Heart right ventricle (tissue), 16 donors: ENCODE measurements around the gene NOTUM. TPM values are rescaled to one million over a fixed set of nuclear protein-coding genes. Genes with fewer than 3 reads are reported as not detected.

Experiments used
- ATAC-seq, 8 donors: fragments of 200-7000 bp; cut with Tn5 transposase; one replicate each; pipeline ENCODE4 v1.9.1; 2020; ENCODE audit warnings: mild to moderate bottlenecking in 8 of 8, moderate library complexity in 8 of 8, moderate number of reproducible peaks in 1 of 8
- DNase-seq, 2 donors: peaks; one replicate each; pipeline ENCODE4 v3.0.0-alpha.2; 2020
- H3K27ac ChIP-seq, 10 donors: fragments of 200-600 bp; sonication (generic) in 2 of 10; one replicate each; pipeline versions ENCODE4 v1.5.0 to v1.8.0; 2020 to 2022; ENCODE audit warnings: mild to moderate bottlenecking in 3 of 10
- H3K27me3 ChIP-seq, 7 donors: fragments of 200-600 bp; one replicate each; pipeline ENCODE4 v1.8.0; 2021 to 2022; ENCODE audit warnings: mild to moderate bottlenecking in 2 of 7
- H3K36me3 ChIP-seq, 9 donors: fragments of 200-600 bp; sonication (generic) in 1 of 9; one replicate each; pipeline versions ENCODE4 v1.5.0 to v1.8.0; 2020 to 2022; ENCODE audit warnings: mild to moderate bottlenecking in 2 of 9
- H3K4me1 ChIP-seq, 9 donors: fragments of 200-600 bp; sonication (generic) in 1 of 9; one replicate each; pipeline versions ENCODE4 v1.5.0 to v1.8.0; 2020 to 2022; ENCODE audit warnings: mild to moderate bottlenecking in 4 of 9
- H3K4me3 ChIP-seq, 10 donors: fragments of 200-600 bp; sonication (generic) in 2 of 10; one replicate each; pipeline versions ENCODE4 v1.5.0 to v1.8.0; 2020 to 2022; ENCODE audit warnings: mild to moderate bottlenecking in 7 of 10, moderate library complexity in 2 of 10
- H3K9me3 ChIP-seq, 11 donors: fragments of 200-600 bp in 10 of 11; sonication (generic) in 2 of 11; one replicate each; pipeline versions ENCODE4 v1.5.0 to v1.8.0; 2013 to 2022; ENCODE audit warnings: mild to moderate bottlenecking in 2 of 11, control low read depth in 1 of 11, moderate library complexity in 1 of 11
- CTCF ChIP-seq, 9 donors: fragments of 200-600 bp; sonication (generic) in 2 of 9; IDR thresholded peaks; one replicate each; pipeline versions ENCODE4 v1.5.0 to v1.8.0; 2021 to 2022; ENCODE audit warnings: antibody characterized with exemption in 9 of 9, mild to moderate bottlenecking in 5 of 9, moderate library complexity in 1 of 9
- WGBS, 2 donors: extraction: QIAGEN DNeasy Blood & Tissue Kit; methylation state at CpG; one replicate each; pipeline ENCODE4 v1.1.7; 2013; ENCODE audit warnings: inconsistent platforms in 1 of 2; 5-methylcytosine and 5-hydroxymethylcytosine counted together
- intact Hi-C, 10 donors: fragments of 100-400 bp; cut with DNase I; formaldehyde crosslinking; loops; one replicate each; pipeline versions ENCODE4 v1.11.1 to v1.14.2; 2022
- polyA plus RNA-seq, 2 donors: library from polyadenylated mRNA; stranded (reverse); fragments of 200-250 nt; gene quantifications; one replicate each; pipeline ENCODE4 v1.2.3, GENCODE V29; 2013
- total RNA-seq, 10 donors: library from RNA; stranded (reverse); fragmentation: NEBNext Ultra II Directional in 3 of 10; extraction: Animal tissue kit (Norgen Biotek cat#: 25700) in 3 of 10; gene quantifications; one replicate each; pipeline versions ENCODE4 v1.2.1 to v1.2.4, GENCODE V29; 2021 to 2023
- donor health status: Arrhythmogenic right ventricular cardiomyopathy.
- donor health status: ischemic (EF 13 %, LVEDD 7.1; RV severe dilation, severe dysfunction).
- donor health status: healthy with polysubstance abuse.
- donor health status: DM: no; HTN: yes; CAD: no.
- donor health status: DM: no; HTN: no; CAD: no.
- donor health status: ischemic (EF 25% LVEDD 6.9; RV normal size, moderate dysfunction).
- donor health status: ischemic (EF 25% LVEDD 5.7; RV mildly dilated, moderate dysfunction).
- donor health status: healthy.
- donor health status: DM: yes; HTN: yes; CAD: no.
- donor health status: Ischemic cardiomyopathy.
- donor health status: ischemic (EF 35%, LVEDD 5.7; RV mildly dilated, moderate dysfunction).
- donor health status: nonischemic (EF 11% LVEDD 7.7; RV severe dilation, severe dysfunction).
- donor health status: DM: yes; HTN: yes; CAD: no.
- donor health status: PGD.
- donor health status: ischemic (EF 29% LVEDD 5.4; RV normal size, mild dysfunction).
- donor health status: nonischemic (EF 23%, LVEDD 6.1; RV moderate dilation, normal function).

The NOTUM gene
- total and polyA plus RNA-seq, 12 donors: 0.22 to 1.5 (median 0.65) TPM; not detected in 5

GRCh38 chr17:81950501-81950900 is 10.5 kb downstream of the NOTUM start:
- H3K36me3 ChIP-seq: peaks cover 0 to 3% (median 0%) of the 10 kb centered on the region in 9 donors
- intact Hi-C loops: loop anchor here in 4 of 10 donors (10.0 kb wide), 1 partner anchor 204 kb away; no protein-coding TSS in a partner anchor
- TF ChIP-seq CTCF (IDR thresholded peaks at IDR 0.05): no peak

GRCh38 chr17:81948635-81949378 is 12.2 kb downstream of the NOTUM start:
- DNase-seq: no peak
- H3K4me1 ChIP-seq: no peaks in the 10 kb centered on the region
- intact Hi-C loops: no loop called here
- ATAC-seq: peak in 3 of 8 donors; percentile 18 to 36 (median 25)
- peaks cover 0 to 3% (median 0%) of the 10 kb centered on the region in 11 donors for H3K9me3 ChIP-seq
- peaks cover 0 to 13% (median 0%) of the 10 kb centered on the region in 7 donors for H3K27me3 ChIP-seq
- peaks cover 0 to 3% (median 0%) of the 10 kb centered on the region in 9 donors for H3K36me3 ChIP-seq
- WGBS, 2 donors: 76 to 83% methylated on average over 17 of the region's 17 CpGs
- H3K27ac ChIP-seq: no peak overlapping the region
- H3K4me3 ChIP-seq: no peak overlapping the region
- TF ChIP-seq CTCF (IDR thresholded peaks at IDR 0.05): no peak

More at GRCh38 chr17:81950501-81950900, 10.5 kb downstream of the NOTUM start:
- Histone ChIP-seq H3K27me3 (peaks cover 0 to 8% (median 0%) of the 10 kb centered on the region in 7 donors), H3K4me1 (no peaks in the 10 kb centered on the region), H3K27ac (no peak overlapping the region), H3K9me3 (peaks cover 0 to 3% (median 0%) of the 10 kb centered on the region in 11 donors), H3K4me3 (no peak overlapping the region)
- ATAC-seq (no peak), DNase-seq (no peak)
- WGBS, 2 donors: 89% methylated on average over 15 of the region's 15 CpGs

GRCh38 chr17:81947189-81947588 is 13.8 kb downstream of the NOTUM start, which contains the start of gene MYADML2:
Gene MYADML2 (minus strand): TSS chr17:81947233. CDS start chr17:81941741, 5,492 bp downstream.
- H3K27me3 ChIP-seq: peaks cover 0 to 20% (median 0%) of the 10 kb centered on the region in 7 donors
- H3K27ac ChIP-seq: no peak within 1 kb of the TSS
- ATAC-seq: peak in 1 of 8 donors; percentile 36
- 88% methylated on average over 13 of the region's 13 CpGs for WGBS, 2 donors
- intact Hi-C loops: no loop called here
- no peaks in the 10 kb centered on the region for H3K4me1 ChIP-seq
- peaks cover 0 to 3% (median 0%) of the 10 kb centered on the region in 9 donors for H3K36me3 ChIP-seq
- no peak within 1 kb of the TSS for H3K4me3 ChIP-seq
- no peak for TF ChIP-seq CTCF (IDR thresholded peaks at IDR 0.05)
- H3K9me3 ChIP-seq: no peaks in the 10 kb centered on the region
- no peak for DNase-seq

GRCh38 chr17:81944858-81945257 is 16.1 kb downstream of the NOTUM start:
- Histone ChIP-seq H3K36me3 (peaks cover 0 to 3% (median 0%) of the 10 kb centered on the region in 9 donors), H3K9me3 (no peaks in the 10 kb centered on the region), H3K27ac (no peak overlapping the region), H3K27me3 (peaks cover 0 to 21% (median 6%) of the 10 kb centered on the region in 7 donors), H3K4me1 (peaks cover 6 to 20% (median 16%) of the 10 kb centered on the region in 9 donors), H3K4me3 (no peak overlapping the region)
- ATAC-seq (no peak), DNase-seq (no peak)
- WGBS, 2 donors: 85 to 90% methylated on average over 9 of the region's 9 CpGs
- TF ChIP-seq CTCF (IDR thresholded peaks at IDR 0.05): no peak
- intact Hi-C loops: no loop called here
